GM12878 (cell line): ENCODE data around the gene EDEM3.

Experiments
- CTCF ChIP-seq, 3 experiments: IDR thresholded peaks in 2 of 3; conservative IDR thresholded peaks in 1 of 3; 2 replicates each; pipeline ENCODE4 v1.5.1; 2011; ENCODE audit warnings: low read depth in 3 of 3, low read length in 3 of 3, mild to moderate bottlenecking in 3 of 3, control low read depth in 2 of 3, moderate library complexity in 2 of 3, inconsistent platforms in 1 of 3, mixed read lengths in 1 of 3; ENCODE audit not compliant: control insufficient read depth in 2 of 3, insufficient read depth in 1 of 3; ENCODE audit errors: extremely low read depth in 1 of 3
- FOXM1 ChIP-seq: IDR thresholded peaks from 2 replicates; pipeline ENCODE4 v1.6.1; 2012; ENCODE audit warnings: low read depth, mild to moderate bottlenecking, inconsistent platforms, low read length, moderate library complexity
- POLR2A ChIP-seq: IDR thresholded peaks from 2 replicates; pipeline ENCODE4 v1.6.1; 2011; ENCODE audit warnings: low read depth, mild to moderate bottlenecking, low read length
- RB1 ChIP-seq: fragments of 450-650 bp; formaldehyde crosslinking; IDR thresholded peaks from 2 replicates; pipeline ENCODE4 v1.6.1; 2017; ENCODE audit warnings: mild to moderate bottlenecking, borderline replicate concordance
- RELA ChIP-seq: fragments of 450-650 bp; IDR thresholded peaks from 2 replicates; pipeline ENCODE4 v1.8.0; 2014; ENCODE audit warnings: borderline replicate concordance; ENCODE audit not compliant: partially characterized antibody
- YY1 ChIP-seq: IDR thresholded peaks from 2 replicates; pipeline ENCODE4 v1.6.1; 2011; ENCODE audit warnings: low read depth, mild to moderate bottlenecking, low read length
- ZNF384 ChIP-seq: IDR thresholded peaks from 2 replicates; pipeline ENCODE4 v1.6.1; 2012; ENCODE audit warnings: low read depth, mild to moderate bottlenecking, low read length, improper control_type of control experiment, borderline replicate concordance
- TF ChIP-seq, protein P1 (sequence below): fragments of 450-650 bp; IDR thresholded peaks from 2 replicates; pipeline ENCODE4 v1.6.1; 2018; ENCODE audit warnings: borderline replicate concordance, mild to moderate bottlenecking; ENCODE audit not compliant: partially characterized antibody

DNA sequence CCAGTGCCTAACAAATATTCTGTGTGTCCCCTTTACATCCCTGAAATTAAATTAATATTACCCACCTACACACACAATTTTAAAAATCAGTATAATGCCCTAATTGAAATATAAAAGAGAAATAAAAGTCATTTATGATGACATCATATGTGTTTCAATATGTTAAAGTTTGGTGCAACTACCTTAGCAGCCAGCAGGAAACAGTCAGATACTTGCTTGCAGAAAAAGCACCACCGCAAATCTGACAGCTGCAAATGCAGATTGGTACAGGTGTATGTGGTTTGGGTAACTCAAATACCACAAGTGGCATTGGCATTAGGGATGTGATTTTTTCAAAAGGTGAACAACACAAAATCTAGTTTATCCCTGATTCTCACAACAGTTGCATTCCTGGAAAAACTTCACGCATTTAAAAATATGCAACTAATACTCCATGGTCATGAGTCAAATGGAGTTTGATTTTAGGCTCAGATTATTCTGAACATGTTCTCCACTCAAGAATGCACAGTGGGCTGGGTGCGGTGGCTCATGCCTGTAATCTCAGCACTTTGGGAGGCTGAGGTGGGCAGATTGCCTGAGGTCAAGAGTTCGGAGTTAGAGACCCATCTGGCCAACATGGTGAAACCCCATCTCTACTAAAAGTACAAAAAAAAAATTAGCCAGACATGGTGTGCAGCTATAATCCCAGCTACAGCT is 106.3 kb downstream of the EDEM3 start:
- TF ChIP-seq RB1 (no peak), RELA (no peak), CTCF (IDR thresholded peaks at IDR 0.05 in 2 of 3, conservative IDR thresholded peaks at IDR 0.05 in 1 of 3; ENCODE audit: control insufficient read depth in 2 of 3, extremely low read depth in 1 of 3, insufficient read depth in 1 of 3, low read depth in 3 of 3, low read length in 3 of 3) (no peak), ZNF384 (no peak), YY1 (no peak), FOXM1 (no peak), POLR2A (no peak)
- TF ChIP-seq, protein P1, sequence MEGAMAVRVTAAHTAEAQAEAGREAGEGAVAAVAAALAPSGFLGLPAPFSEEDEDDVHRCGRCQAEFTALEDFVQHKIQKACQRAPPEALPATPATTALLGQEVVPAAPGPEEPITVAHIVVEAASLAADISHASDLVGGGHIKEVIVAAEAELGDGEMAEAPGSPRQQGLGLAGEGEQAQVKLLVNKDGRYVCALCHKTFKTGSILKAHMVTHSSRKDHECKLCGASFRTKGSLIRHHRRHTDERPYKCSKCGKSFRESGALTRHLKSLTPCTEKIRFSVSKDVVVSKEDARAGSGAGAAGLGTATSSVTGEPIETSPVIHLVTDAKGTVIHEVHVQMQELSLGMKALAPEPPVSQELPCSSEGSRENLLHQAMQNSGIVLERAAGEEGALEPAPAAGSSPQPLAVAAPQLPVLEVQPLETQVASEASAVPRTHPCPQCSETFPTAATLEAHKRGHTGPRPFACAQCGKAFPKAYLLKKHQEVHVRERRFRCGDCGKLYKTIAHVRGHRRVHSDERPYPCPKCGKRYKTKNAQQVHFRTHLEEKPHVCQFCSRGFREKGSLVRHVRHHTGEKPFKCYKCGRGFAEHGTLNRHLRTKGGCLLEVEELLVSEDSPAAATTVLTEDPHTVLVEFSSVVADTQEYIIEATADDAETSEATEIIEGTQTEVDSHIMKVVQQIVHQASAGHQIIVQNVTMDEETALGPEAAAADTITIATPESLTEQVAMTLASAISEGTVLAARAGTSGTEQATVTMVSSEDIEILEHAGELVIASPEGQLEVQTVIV: no peak
